ENCODE results near the gene MRPL24. TPM values are rescaled to one million over a fixed set of nuclear protein-coding genes. Genes with fewer than 3 reads are reported as not detected.

Gene MRPL24
- total RNA-seq, 1 experiment from 2014 or later: 246 TPM

DNA sequence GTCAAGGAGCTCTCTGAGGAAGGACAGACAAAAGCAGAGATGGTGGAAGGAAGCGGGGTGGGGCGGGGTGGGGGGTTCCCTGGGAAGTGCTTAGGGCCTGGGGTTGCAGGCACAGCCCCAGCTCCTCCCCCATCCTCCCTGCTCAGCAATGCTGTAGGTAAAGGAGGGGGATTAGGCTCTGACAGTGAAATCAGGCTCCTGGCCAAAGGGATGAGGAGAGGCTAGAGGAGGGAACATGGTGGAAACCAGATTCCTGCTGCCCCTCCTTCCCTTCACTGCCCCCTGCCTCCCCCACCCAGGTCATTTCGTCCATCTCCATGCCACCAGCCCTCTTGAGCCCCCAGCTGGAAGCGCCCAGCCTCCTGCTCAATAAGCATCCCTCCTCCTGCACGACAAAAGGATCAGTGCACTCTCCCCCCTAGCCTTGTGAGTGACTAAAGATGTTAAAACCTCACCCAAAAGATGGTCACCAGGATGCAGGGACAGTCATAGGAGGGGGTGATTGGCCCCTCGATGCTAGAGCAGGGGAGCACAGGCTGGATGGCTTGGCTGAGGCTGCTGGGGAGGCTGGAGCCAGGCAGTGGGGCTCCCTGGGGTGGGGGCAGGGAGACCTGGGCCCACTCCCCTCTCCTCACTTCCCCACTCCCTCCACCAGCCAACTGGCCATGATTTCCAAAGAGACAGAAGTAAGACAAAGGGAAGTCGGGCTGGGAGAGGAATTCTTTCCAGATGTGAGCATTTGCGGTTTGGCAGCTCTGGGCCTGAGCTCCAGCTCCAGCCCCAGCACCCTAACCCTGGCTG is 33.3 kb downstream of the MRPL24 start:
- peaks cover 2% of the 10 kb centered on the region; the same call in 1 of the 2 replicates for H3K36me3 ChIP-seq

DNA sequence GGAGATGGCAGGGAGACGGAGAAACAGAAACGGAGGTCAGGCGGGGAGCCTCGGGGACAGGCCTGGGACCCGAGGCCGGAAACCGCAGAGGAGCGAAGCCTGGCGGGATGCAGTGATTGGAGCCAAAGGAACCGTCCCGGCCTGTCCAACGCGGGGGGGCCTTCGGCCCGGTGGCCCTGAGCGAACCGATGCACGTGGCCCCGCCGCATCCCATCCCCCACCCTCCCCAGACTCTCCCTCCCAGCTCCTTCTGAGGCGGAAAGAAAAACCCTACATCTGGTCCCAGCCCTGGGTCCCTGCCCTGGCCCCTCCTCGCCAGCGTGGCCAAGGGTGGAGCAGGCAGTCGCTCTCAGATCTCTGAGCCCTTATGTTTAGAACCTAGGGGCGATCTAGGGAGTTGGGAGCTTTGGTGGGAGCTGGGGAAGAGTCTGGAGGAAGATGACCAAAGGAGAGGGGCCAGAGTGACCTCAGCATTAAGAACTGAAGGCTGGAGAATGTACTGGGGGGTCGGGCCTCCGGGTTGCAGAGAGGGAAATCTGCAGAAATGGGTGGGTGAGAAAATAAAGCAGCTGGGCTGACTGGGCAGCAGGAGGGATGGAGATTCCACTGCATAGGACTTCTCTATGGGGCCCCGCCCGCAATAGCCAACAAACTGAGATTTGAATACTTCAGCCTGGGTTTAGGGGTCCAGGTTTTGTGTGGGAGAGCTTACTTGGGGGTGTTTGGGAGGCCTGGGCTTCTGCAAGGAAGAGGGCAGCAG is 34.1 kb downstream of the MRPL24 start:
- no peak overlapping the region for H3K4me3 ChIP-seq
- no peak for DNase-seq
- H3K9me3 ChIP-seq: no peaks in the 10 kb centered on the region
- H3K36me3 ChIP-seq: peaks cover 2% of the 10 kb centered on the region; the same call in 1 of the 2 replicates
- H3K27me3 ChIP-seq: no peaks in the 10 kb centered on the region

More for the DNA sequence above, 33.3 kb downstream of the MRPL24 start:
- Histone ChIP-seq H3K4me3 (no peak overlapping the region), H3K27me3 (no peaks in the 10 kb centered on the region), H3K9me3 (no peaks in the 10 kb centered on the region)
- DNase-seq: peak; percentile 83

DNA sequence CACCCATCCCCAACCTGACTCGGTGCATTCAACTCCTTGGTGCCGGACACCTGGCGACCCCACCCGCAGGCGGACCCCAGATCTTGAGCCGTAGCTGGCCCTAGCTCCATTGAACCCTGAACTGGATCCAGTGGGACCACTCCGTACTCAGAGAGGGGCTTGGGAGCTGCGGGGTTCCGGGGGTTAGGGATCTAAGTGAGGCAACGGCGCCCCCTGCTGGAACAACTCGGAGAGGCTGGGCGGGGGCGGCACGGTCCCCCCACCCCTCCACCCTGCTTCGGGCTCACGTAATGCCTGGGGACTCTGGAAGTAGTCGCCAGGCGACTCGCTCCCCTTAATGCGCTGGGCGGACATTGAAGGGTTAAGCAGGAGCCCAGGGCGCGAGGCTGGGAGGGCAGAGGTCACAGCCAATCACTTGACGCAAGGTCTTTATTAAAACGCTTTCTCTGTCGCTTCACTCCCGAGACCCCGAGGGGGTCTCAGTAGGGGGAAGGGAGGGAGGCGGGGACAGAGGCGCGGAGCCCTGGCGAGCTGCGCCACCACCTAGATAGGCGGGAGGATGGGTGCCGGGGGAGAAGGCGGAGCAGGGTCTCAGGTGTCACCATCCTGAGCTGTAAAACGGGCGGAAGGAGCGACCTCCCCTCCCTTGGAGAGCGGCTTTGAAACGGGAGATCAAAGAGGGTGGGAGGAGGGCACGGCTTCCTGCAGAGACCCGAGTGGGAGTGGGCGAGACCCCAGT is 34.8 kb downstream of the MRPL24 start:
- no peaks in the 10 kb centered on the region for H3K9me3 ChIP-seq
- no peaks in the 10 kb centered on the region for H3K27me3 ChIP-seq
- peaks cover 2% of the 10 kb centered on the region; the same call in 1 of the 2 replicates for H3K36me3 ChIP-seq
- H3K4me3 ChIP-seq: peak overlapping the region; percentile 42
- DNase-seq: peak; percentile 58

DNA sequence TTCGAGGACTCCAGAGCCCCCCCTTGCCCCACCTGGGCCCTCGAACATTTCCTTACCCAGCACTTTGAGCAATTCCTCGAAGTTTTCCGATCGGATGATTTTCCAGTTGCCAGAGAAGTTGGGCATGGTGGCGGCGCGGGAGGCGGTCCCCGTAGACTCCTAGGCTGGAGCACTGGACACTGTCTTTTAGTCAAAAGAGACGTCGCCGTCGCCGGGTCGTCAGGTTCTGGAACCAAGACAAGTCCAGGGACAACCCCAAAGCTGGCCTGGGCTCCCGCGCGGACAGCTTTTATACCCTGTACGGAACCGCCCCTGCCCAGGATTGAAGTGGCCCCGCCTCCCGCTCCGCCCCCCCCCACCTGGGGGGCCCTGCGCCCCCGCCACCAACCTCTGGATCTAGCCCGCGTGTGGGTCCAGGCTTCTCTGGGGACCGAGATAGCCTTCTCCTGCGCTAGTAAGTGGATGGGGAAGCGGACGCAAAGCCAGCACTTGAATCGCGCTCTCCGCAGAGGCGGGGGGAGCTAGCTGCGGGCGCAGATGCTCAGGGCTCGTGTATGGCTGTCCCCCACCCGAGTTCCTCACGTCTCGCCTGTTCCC is 35.5 kb downstream of the MRPL24 start, which contains the start of gene CRABP2:
CRABP2 (minus strand) TSS at position 263 of the 597 bp plus-strand sequence; CDS start at position 126, 137 bp downstream.
- H3K9me3 ChIP-seq: no peaks in the 10 kb centered on the region
- H3K27me3 ChIP-seq: no peaks in the 10 kb centered on the region
- peak; percentile 37 for DNase-seq
- peaks cover 2% of the 10 kb centered on the region; the same call in 1 of the 2 replicates for H3K36me3 ChIP-seq
- H3K4me3 ChIP-seq: peak within 1 kb of the TSS; percentile 42

DNA sequence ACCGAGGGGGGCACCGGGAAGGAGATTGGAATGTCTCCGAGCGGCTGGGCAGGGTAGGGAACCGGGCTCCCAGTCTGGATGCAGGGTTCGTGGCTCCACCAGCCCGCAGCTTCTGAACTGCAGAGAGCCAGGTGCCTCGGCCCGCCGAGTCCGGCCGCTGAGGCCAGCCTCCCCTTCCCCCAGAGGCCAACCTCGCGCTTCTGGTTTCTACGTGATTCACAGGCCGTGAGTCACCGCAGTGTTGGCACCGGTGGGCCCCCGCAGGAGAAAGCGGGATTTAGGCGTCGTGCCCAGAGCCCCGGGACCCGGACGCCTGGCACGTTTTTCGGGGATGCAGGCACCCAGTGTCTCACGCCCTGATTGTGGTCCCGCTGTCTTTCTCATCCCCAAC is 36.0 kb downstream of the MRPL24 start:
- peak; percentile 92 for DNase-seq
- Histone ChIP-seq H3K4me3 (peak overlapping the region; percentile 42), H3K9me3 (no peaks in the 10 kb centered on the region), H3K36me3 (peaks cover 2% of the 10 kb centered on the region), H3K27me3 (no peaks in the 10 kb centered on the region)

DNA sequence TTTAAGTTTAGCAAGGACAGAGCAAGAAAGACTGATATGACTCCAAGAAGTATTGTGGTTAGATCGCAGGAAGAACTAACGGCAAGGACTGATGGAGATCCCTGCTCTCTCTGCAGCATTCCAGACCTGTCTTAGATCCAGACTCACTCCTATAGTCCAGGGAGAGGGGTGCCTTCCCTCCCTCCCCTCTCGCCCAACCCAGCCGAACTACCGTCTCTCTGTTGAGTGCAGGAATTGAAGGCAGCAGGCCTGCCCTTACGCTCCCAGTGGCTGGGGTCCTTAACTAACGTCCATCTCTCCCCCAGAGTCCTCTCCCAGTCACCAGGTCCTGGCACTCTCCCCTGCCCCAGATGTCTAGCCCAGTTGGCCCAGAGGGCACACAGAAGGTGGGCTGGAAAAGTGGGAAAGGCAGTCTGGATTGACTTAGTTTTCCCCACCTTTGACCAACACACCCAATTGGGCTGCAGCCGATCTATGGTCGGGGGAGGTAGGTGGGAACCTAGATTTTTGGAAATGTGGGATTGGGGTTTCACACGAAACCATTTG is 36.6 kb downstream of the MRPL24 start:
- H3K9me3 ChIP-seq: no peaks in the 10 kb centered on the region
- H3K4me3 ChIP-seq: peak overlapping the region; percentile 42
- peaks cover 2% of the 10 kb centered on the region for H3K36me3 ChIP-seq
- H3K27me3 ChIP-seq: no peaks in the 10 kb centered on the region
- DNase-seq: no peak

DNA sequence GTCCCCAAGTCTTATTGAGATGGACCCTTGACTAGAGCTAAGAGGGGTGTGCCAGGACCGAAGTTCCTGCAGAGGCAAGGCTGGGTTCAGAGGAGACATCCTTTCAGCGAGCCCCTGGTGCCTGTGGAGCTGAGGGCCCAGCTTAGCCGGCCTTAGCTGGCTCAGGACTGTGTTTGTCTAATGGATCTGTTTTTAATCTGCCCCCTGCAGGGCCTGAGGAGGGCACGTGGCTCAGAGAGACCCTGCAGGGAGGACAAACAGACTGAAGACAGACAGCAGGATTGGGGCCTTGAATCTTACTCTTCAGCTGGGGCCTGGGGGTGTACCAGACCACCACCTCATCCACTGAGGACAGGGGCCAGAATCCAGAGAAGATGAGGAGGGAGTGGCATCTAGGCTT is 37.1 kb downstream of the MRPL24 start:
- Histone ChIP-seq H3K27me3 (no peaks in the 10 kb centered on the region), H3K4me3 (no peak overlapping the region), H3K9me3 (no peaks in the 10 kb centered on the region), H3K36me3 (peaks cover 2% of the 10 kb centered on the region)
- DNase-seq: peak; percentile 39

DNA sequence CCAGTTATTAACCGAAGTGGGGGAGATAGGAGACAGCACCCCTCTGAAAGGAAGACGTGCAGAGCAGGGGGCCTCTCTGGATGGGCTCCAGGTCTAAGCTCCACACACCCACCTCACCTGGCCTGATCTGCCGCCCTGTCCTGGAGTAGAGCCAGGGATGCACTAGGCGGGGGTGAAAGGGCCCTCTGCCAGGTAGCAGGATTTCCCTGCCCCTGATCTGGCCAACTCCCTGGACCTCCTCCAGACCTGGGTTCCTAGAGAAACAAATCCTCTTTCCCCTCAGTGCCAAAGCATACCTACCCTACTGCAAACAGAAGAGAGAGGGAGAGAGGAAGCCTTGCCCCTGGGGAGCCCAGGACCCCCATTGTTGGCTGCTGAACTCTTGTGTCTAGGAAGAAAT is 37.6 kb downstream of the MRPL24 start:
- H3K4me3 ChIP-seq: no peak overlapping the region
- no peaks in the 10 kb centered on the region for H3K27me3 ChIP-seq
- peaks cover 2% of the 10 kb centered on the region for H3K36me3 ChIP-seq
- no peak for DNase-seq
- H3K9me3 ChIP-seq: no peaks in the 10 kb centered on the region

DNA sequence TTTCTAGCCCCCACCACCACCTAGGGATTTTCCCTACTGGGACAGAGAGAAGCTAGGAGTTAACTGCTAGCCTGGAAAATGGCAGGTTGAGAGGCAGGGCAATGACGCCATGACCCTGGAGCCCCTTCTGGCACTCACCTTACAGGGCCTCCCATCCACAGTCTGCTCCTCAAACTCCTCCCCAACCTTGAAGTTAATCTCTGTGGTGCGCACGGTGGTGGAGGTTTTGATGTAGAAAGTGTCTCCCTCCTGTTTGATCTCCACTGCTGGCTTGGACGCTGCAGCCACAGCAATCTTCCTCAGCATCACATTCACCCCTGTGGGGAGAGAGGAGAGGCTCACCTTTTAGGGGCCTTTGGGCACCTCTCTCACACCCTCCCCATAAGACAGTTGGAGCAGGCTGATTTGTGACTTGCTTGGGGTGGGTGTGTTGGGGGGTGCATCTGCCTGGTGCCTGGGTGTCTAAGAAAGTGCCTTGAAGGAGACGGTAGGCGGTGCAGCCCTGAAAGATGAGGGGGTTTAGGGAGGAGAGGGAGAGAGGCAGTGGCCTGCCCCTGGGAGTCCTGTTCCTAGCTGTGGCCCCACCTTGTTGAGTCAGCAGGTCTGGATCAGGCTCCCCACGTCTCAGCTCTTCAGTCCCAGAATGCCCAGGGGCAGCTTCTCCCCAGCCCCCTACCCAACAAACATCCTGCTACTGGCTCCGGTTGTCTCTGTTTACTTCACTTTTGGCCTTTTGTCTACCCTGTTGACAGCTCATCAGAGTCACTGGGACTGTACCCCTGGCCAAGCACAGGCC is 40.0 kb downstream of the MRPL24 start:
- Histone ChIP-seq H3K4me3 (no peak overlapping the region), H3K27me3 (no peaks in the 10 kb centered on the region), H3K9me3 (no peaks in the 10 kb centered on the region), H3K36me3 (peaks cover 2% of the 10 kb centered on the region)
- no peak for DNase-seq

DNA sequence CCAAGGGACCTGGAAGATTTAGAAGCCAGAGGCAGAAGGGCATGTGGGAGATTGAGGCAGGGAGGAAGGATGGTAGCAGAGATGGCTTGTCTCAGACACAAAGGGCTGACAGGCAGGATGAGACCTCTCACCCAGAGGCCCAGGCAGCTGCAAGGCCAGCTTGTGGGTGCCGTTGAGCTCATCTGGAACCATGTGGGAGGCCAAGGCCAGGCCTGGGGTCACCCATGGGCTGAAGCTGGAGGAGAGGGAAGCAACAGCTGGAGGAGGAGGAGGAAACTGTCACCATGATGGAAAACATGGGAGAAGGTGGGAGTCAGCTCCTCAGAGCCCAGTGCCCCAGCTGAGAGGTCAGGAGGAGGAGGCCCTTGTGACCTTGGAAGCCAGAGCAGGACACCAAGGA is 41.9 kb downstream of the MRPL24 start:
- Histone ChIP-seq H3K9me3 (no peaks in the 10 kb centered on the region), H3K4me3 (no peak overlapping the region), H3K27me3 (no peaks in the 10 kb centered on the region), H3K36me3 (no peaks in the 10 kb centered on the region; the same call in none of the 2 replicates)
- DNase-seq: no peak

DNA sequence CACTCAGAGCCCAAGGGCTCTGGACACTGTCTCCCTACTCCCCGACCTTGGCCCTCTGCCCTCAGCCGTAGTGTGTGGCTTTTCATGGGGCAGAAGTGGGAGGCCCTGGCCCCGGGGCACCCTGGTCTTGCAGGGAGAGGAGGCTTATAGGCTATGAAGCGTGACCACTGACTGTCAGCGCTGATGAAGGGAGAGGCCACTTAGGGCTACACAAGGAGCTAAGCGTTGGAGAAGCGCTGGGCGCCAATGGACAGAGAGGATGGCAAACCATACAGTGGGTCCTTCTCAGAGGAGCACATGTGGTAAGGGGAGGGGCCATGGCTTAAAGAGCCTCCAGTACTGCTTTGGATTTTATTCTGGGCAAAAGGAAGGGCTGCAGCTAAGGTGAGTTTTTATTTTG is 43.4 kb downstream of the MRPL24 start:
- no peak for DNase-seq
- Histone ChIP-seq H3K36me3 (no peaks in the 10 kb centered on the region; the same call in none of the 2 replicates), H3K4me3 (no peak overlapping the region), H3K9me3 (no peaks in the 10 kb centered on the region), H3K27me3 (no peaks in the 10 kb centered on the region)

DNA sequence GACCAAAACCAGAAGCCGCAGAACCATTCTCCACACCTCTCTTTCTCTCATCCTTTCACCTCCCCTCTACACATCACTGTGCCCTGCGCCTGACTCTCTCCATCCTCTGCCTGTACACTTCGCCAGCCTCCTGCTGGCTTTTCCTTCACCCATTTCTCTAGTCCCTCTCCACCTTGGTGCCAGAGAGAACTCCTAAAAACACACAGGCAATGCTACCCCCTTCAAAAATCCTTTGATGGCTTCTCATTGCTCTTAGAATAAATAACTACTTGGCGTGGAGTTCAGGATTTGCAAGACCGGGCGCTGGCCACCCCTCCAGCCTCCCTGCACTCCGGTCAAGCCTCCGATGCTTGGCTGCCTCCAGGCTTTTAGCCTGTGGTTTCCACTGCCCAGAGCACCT is 44.1 kb downstream of the MRPL24 start:
- Histone ChIP-seq H3K36me3 (no peaks in the 10 kb centered on the region; the same call in none of the 2 replicates), H3K27me3 (no peaks in the 10 kb centered on the region), H3K9me3 (no peaks in the 10 kb centered on the region), H3K4me3 (no peak overlapping the region)
- DNase-seq: no peak

DNA sequence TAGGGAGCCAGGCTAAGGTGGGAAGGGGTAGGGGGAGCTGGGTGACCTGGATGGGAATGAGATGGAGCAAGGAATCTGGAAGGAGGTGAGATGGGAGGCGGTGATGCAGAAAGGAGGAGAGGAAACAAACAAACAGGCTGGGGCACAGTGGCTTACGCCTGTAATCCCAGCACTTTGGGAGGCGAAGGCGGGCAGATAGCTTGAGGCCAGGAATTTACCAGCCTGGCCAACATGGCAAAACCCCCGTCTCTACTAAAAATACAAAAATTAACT is 46.3 kb downstream of the MRPL24 start:
- Histone ChIP-seq H3K36me3 (no peaks in the 10 kb centered on the region), H3K9me3 (no peaks in the 10 kb centered on the region), H3K27me3 (no peaks in the 10 kb centered on the region), H3K4me3 (no peak overlapping the region)
- DNase-seq: no peak

DNA sequence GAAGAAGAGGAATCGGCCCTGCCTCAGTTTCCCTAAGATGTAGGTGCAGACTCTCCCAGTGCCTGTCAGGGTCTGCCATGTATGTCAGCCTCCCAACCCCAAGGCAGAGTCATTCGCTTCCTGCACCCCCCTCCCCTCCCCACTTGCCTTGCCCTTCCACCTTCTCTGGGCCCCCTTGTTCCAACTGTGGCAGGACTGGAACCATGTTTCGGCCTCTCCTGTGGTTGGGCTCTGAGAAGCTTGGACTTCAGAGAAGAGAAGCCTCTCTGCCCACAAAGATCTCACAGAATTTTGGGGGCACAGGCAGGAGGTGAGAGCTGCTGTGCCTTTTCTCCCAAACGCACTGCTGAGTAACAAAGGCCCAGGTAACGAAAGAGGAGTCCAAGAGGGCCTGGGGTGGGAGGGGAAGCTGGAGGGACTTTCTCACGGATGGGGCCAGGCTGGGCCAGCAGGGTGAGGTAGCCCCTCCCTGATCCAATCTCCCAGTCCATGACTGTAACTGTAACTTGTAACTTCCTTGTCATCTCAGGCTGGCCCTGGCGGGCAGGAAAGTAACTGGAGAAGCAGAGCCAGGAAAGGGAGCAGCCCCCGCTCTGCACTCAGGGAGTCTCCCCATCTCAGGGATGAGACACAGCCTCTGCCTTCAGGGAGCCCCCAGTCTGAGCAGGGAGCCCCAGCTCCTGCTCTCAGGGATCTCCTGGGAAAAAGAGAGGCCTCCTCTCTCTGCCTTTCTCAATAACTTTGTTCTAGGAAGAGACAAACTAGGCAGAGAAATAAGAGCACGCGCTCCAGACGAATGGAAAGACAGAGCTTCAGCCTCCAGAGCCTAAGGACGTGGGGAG is 46.8 kb downstream of the MRPL24 start:
- Histone ChIP-seq H3K27me3 (no peaks in the 10 kb centered on the region), H3K4me3 (no peak overlapping the region), H3K9me3 (no peaks in the 10 kb centered on the region), H3K36me3 (no peaks in the 10 kb centered on the region)
- no peak for DNase-seq
